Occipital lobe (tissue), 2 donors: ENCODE results near the gene FABP3. TPM values are rescaled to one million over a fixed set of nuclear protein-coding genes. Genes with fewer than 3 reads are reported as not detected.
"Not testable (repeated sequence)": the region's sequence is repeated elsewhere in the genome, so short reads cannot be mapped to it uniquely, and the experiment has no call there.

ENCODE experiments used
- DNase-seq: peaks from one replicate; lab custom pipeline; 2025; lab: John Stamatoyannopoulos, UW
- total RNA-seq: library from RNA; depleted of rRNA; stranded (reverse); fragments of >200 nt; gene quantifications from one replicate; pipeline ENCODE4 v1.2.3, GENCODE V29; 2014

The FABP3 gene
- total RNA-seq, 1 donor from 2014 or later, result 93.1 TPM

GRCh38 chr1:31399976-31400375, 27.1 kb upstream of the FABP3 start:
- no peak for DNase-seq

- no peak for DNase-seq
These were observed 25.4 kb upstream of the FABP3 start for GRCh38 chr1:31398246-31398645.

GRCh38 chr1:31397360-31398095, 24.7 kb upstream of the FABP3 start:
- DNase-seq, result no peak

GRCh38 chr1:31396633-31397351, 23.9 kb upstream of the FABP3 start:
- DNase-seq, result no peak

GRCh38 chr1:31394584-31395193, 21.8 kb upstream of the FABP3 start:
- peak; percentile 34 for DNase-seq

- no peak for DNase-seq
These were observed 20.6 kb upstream of the FABP3 start for GRCh38 chr1:31393463-31393862.

GRCh38 chr1:31390071-31390470, 17.2 kb upstream of the FABP3 start:
- no peak for DNase-seq

GRCh38 chr1:31389616-31390015, 16.7 kb upstream of the FABP3 start:
- DNase-seq, result no peak

- no peak for DNase-seq
These were observed 14.7 kb upstream of the FABP3 start for GRCh38 chr1:31387612-31388011.

GRCh38 chr1:31386576-31387243, 13.8 kb upstream of the FABP3 start:
- DNase-seq, result not testable (repeated sequence)

GRCh38 chr1:31383967-31384366, 11.1 kb upstream of the FABP3 start:
- DNase-seq, result no peak

GRCh38 chr1:31382379-31382989, 9.6 kb upstream of the FABP3 start:
- peak; percentile 23 for DNase-seq

GRCh38 chr1:31381394-31382294, 8.8 kb upstream of the FABP3 start:
- no peak for DNase-seq

GRCh38 chr1:31380181-31380580, 7.3 kb upstream of the FABP3 start:
- DNase-seq, result no peak

GRCh38 chr1:31378001-31378400, 5.1 kb upstream of the FABP3 start:
- no peak for DNase-seq

GRCh38 chr1:31377364-31377863, 4.5 kb upstream of the FABP3 start:
- no peak for DNase-seq

- peak; percentile 90 for DNase-seq
These were observed 3.7 kb upstream of the FABP3 start for GRCh38 chr1:31376375-31377134.

GRCh38 chr1:31374511-31375196, 1.8 kb upstream of the FABP3 start:
- no peak for DNase-seq

GRCh38 chr1:31373897-31374486, 1.1 kb upstream of the FABP3 start:
- DNase-seq, result no peak
